ENCODE results near the gene ANKRD44.

ANKRD44 gene

DNA sequence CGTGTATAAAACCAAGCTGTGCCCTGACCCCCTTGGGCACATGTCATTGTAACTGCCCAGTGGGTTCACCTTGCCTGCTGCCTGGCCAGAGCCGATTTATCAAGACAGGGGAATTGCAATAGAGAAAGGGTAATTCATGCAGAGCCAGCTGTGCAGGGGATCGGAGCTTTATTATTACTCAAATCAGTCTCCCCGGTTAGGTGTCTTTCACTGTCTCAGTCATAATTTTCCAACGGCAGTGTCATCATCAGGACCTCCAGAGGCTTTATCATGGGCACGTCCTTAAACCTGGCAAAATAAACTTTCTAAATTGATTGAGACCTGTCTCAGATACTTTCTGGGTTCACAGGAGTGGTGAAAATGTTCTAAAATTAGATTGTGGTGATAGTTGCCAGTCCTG is 354.5 kb downstream of the ANKRD44 start:
- no peak for DNase-seq (ENCODE audit: low spot score)

DNA sequence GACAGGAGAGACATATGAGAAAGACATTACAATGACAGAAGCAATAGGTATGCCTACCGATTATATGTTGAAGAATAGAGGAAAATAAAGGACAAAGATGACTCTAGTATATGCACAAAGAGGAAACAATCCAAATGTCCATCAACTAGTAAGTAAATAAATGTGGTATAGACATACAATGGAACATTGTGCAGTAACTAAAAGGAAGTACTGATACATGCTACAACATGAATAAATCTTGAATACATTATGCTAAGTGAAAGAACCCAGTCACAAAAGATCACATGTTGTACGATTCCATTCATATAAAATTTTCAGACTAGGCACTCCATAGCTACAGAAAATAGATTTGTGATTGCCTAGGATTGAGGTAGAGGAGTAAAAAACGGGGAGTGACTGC is 355.5 kb downstream of the ANKRD44 start:
- DNase-seq (ENCODE audit: low spot score) = no peak

DNA sequence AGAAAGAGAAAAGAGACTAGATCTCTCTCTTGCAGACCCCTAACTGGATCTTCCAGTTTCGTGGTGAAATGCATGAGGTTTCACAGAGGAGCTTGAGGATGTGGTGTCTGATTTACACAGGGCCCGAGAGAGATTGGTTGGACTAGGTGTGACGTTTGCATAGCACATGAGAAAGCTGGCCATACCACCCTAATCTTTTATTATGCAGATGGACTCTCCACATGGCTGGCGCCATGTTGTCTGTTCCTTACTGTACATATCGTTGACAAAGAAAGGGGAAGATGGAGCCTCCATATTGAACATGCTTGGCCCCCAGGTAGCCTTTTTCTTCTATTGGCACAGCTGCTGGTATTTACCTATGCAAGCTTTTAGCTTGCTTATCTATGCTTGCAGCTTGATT is 356.6 kb downstream of the ANKRD44 start:
- DNase-seq (ENCODE audit: low spot score) = no peak

DNA sequence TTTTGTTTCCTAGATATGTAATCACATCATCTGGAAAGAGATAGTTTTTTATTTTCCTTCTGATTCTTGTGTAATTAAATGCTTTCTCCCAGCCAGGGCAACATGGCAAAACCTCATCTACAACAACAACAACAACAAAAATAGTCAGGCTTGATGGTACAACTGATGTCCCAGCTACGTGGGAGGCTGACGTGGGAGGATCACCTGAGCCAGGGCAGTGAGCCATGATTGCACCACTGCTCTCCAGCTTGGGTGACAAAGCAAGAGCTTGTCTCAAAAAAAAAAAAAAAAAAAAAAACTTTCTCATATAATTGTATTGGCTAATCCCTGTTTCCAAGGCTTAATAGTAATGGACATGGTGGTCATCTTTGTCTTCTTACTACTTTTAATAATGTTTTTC is 357.6 kb downstream of the ANKRD44 start:
- no peak for DNase-seq (ENCODE audit: low spot score)

DNA sequence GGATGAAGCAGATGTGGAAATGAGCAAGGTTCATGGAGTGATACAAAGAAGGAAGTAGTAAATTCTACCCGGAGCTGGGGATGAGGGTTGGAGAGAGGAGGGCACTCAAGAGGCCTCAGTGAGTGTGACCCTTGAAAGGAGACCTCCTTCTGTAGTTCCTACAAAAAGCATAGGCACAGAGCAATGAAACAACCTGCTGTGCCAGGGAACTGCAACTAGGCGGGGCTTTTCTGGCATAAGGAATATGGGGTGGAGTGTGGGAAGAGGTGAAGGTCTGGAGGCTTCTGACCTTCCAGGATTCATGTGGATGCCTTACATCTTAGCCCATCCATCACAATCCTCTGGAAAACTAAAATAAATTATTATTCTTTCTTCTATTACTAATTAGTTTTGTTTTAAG is 358.6 kb downstream of the ANKRD44 start:
- no peak for DNase-seq (ENCODE audit: low spot score)

DNA sequence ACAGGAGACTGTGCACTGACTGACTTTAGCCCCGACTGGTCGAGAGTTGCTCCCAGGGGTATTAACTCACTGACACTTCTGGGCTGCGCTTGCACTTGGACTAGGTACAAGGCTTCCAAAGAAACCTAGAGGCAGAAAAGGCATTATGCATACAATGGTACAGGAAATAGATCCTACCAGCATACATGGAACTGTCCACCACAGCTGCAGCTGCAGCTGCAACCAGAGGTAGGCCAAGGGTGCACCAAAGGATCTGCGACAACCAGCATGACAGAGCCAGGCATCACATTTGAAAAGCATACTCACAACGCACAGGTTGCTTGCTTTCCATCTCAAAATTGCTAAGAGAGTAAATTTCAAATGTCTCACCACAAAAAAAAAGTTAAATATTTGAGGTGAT is 361.5 kb downstream of the ANKRD44 start:
- DNase-seq (ENCODE audit: low spot score) = no peak

DNA sequence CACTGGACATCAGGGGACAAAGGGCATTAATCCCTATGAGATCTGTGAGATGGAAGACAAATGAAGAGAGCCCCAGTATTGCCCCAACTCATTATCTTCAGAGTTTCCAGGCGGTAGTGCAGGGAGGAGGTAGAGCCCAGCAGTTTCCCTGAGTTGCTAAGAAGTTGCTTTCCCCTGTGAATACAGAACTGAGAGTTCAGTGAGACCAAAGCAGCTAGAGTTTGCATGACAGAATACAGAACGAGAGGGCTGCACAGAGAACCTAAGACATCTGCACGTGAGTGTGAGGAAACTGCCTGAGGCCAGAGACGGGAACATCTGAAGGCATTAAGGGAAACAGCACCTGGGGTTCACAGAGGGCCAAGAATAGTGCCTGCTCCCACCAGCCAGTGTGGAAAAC is 366.0 kb downstream of the ANKRD44 start:
- no peak for DNase-seq (ENCODE audit: low spot score)

DNA sequence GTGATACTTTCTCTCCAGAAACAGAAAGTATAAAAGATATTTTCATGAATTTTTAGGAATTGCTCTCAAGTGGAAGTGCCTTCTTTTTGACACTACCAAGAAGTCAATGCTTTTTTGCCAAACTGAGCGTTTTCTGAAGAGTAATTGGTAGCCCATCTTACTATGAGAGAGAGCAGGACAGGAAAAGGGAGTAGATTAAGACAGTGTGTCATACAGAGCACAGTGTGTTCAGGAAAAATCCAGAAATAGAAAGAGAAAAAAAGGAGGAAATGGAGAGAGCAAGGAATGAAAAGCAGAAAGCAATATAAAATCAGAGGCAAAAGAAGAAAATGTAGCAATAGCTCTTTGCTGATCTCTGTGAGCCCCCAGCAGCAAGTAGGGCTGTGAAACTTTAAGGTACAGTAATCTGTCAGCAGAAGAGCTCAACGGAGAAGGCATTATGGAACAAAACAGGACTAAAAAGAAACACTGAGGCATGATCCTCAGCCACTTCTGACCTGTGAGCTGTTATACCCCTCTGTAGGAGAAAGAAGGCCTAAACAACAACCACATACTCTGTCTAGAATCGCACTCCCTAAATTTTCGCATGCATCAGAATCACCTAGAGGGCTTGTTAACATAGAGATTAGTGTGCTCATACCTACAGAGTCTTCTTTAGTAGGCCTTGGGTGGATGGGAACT is 369.0 kb downstream of the ANKRD44 start:
- DNase-seq (ENCODE audit: low spot score) = no peak

DNA sequence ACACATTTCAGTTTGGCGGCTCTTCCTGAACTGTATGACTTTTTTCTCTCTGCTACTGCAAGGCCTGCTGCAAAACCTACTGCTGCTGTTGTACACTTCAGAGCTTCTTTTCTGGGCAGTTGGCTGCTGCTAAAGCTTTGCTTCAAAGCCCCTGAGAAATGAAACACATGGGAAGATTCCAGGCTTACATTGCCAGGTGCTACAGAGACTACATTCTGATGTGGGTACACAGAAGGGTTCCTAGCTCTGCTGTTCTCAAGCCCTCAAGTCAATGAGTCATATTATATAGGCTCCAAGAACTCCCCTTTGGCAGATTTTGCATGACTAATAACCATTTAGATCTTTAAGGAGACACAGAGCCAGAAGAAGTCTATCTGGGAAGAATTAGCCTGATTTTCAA is 371.2 kb downstream of the ANKRD44 start:
- no peak for DNase-seq (ENCODE audit: low spot score)

Measured in CD4-positive, alpha-beta T cell treated with Interleukin-2 at 100 ng/mL for 4 hours (primary cell).